Activated CD4-positive, alpha-beta T cell treated with anti-CD3 and anti-CD28 coated beads, Interleukin-2, amount 50 U/mL, for 24 hours (primary cell): Measurements from ENCODE around the gene HIP1.
"Not testable (repeated sequence)": the region's sequence is repeated elsewhere in the genome, so short reads cannot be mapped to it uniquely, and the experiment has no call there.

ENCODE experiments used
- DNase-seq, 2 donors: peaks; one replicate each; pipeline ENCODE4 v3.0.0-alpha.2; 2020; ENCODE audit warnings: low read depth in 1 of 2, low spot score in 1 of 2

The HIP1 gene

GRCh38 chr7:75644589-75644988 lies 94.2 kb downstream of the HIP1 start:
- no peak for DNase-seq

- DNase-seq: peak in 1 of 2 donors; percentile 64
These were observed 95.8 kb downstream of the HIP1 start for GRCh38 chr7:75642810-75643486.

GRCh38 chr7:75640201-75640600 lies 98.5 kb downstream of the HIP1 start:
- no peak for DNase-seq

- DNase-seq: no peak
These were observed 98.9 kb downstream of the HIP1 start for GRCh38 chr7:75639886-75640190.

GRCh38 chr7:75639071-75639885 lies 99.5 kb downstream of the HIP1 start:
- DNase-seq: no peak

- no peak for DNase-seq
These were observed 100.1 kb downstream of the HIP1 start for GRCh38 chr7:75638594-75639070.

- no peak for DNase-seq
These were observed 100.7 kb downstream of the HIP1 start for GRCh38 chr7:75637854-75638593.

- DNase-seq: no peak
These were observed 103.7 kb downstream of the HIP1 start for GRCh38 chr7:75635036-75635435.

GRCh38 chr7:75632587-75632986 lies 106.2 kb downstream of the HIP1 start:
- not testable (repeated sequence) for DNase-seq

GRCh38 chr7:75631711-75632110 lies 107.0 kb downstream of the HIP1 start:
- no peak for DNase-seq

GRCh38 chr7:75630549-75630948 lies 108.2 kb downstream of the HIP1 start:
- no peak for DNase-seq

- DNase-seq: no peak
These were observed 109.7 kb downstream of the HIP1 start for GRCh38 chr7:75629044-75629443.

- no peak for DNase-seq
These were observed 110.7 kb downstream of the HIP1 start for GRCh38 chr7:75628055-75628454.

GRCh38 chr7:75626954-75627353 lies 111.8 kb downstream of the HIP1 start:
- DNase-seq: no peak

GRCh38 chr7:75625868-75626267 lies 112.9 kb downstream of the HIP1 start:
- no peak for DNase-seq

GRCh38 chr7:75624134-75624832 lies 114.5 kb downstream of the HIP1 start:
- no peak for DNase-seq

- no peak for DNase-seq
These were observed 115.2 kb downstream of the HIP1 start for GRCh38 chr7:75623390-75624133.

GRCh38 chr7:75621124-75621523 lies 117.6 kb downstream of the HIP1 start:
- no peak for DNase-seq

GRCh38 chr7:75619636-75620035 lies 119.1 kb downstream of the HIP1 start:
- DNase-seq: no peak

GRCh38 chr7:75617634-75618234 lies 121.0 kb downstream of the HIP1 start:
- peak in 1 of 2 donors; percentile 7 for DNase-seq
